Ovary (tissue), 3 donors: ENCODE measurements around the gene FLRT2.

Experiments used
- CTCF ChIP-seq, 3 donors: fragments of 450-650 bp in 2 of 3; fragments of 200-600 bp in 1 of 3; IDR thresholded peaks; one replicate each; pipeline versions ENCODE4 v1.5.1 to v1.8.0; 2016 to 2022; ENCODE audit warnings: antibody characterized with exemption in 3 of 3, mild to moderate bottlenecking in 1 of 3
- EP300 ChIP-seq: sonication (generic); formaldehyde crosslinking; IDR thresholded peaks from one replicate; pipeline ENCODE4 v1.6.1; 2017; ENCODE audit warnings: antibody characterized with exemption
- POLR2A ChIP-seq: fragments of 450-650 bp; IDR thresholded peaks from one replicate; pipeline ENCODE4 v1.6.1; 2017; ENCODE audit warnings: antibody characterized with exemption, mild to moderate bottlenecking, moderate library complexity
- donor health status: DM: no; HTN: no; CAD: no.

- TF ChIP-seq CTCF (IDR thresholded peaks at IDR 0.05) = no peak
- TF ChIP-seq POLR2A = no peak
- TF ChIP-seq EP300 = no peak
Observed at GRCh38 chr14:85663256-85663655, 133.3 kb downstream of the FLRT2 start.
